HL-60/S4 treated with phorbol 12-myristate 13-acetate at 8.2 ng/mL for 4 days and 3 days (cell line): ENCODE data around the gene SSR2.

Source experiments
- in situ Hi-C: fragments of 300-500 bp; cut with MboI; formaldehyde crosslinking; loops from 2 replicates; pipeline ENCODE4 v1.15.0; 2022; ENCODE audit warnings: low sequenced_read_pairs

SSR2 gene

DNA sequence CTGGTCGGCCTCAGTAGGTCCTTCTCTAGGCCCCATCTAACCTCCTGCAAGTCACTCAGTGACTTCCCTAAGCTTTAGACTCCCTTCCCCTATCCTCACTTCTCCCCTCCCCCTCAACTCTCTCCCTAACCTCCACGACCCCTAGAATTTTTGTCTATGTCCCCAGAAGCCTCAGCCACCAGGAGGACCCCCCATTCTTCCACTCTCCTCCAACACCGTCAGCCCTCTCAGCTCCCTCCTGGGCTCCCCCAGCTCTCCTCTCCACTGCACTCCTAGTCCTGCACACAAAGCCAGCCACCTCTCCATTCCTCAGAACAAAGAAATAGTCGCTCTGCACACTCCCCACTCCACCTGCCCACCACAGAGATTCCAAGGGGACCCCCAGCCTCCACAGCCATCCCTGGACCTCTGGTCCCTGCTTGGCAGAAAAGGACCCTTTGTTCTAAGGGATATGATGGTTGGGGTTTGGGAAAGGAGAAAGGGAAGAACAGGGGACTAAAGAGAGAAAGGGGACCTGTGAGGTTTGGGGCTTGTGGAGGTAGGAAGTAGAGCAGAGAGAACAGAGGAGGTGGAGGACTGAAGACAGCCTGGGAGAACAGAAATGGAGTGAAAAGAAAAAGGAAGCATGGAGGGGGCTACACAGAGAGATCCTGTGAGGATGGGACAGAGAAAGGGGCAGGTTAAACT, 45.2 kb downstream of the SSR2 start:
- in situ Hi-C loops, result no loop called here

GRCh38 chr1:155974208-155975115, 46.3 kb downstream of the SSR2 start:
- in situ Hi-C loops, result no loop called here

DNA sequence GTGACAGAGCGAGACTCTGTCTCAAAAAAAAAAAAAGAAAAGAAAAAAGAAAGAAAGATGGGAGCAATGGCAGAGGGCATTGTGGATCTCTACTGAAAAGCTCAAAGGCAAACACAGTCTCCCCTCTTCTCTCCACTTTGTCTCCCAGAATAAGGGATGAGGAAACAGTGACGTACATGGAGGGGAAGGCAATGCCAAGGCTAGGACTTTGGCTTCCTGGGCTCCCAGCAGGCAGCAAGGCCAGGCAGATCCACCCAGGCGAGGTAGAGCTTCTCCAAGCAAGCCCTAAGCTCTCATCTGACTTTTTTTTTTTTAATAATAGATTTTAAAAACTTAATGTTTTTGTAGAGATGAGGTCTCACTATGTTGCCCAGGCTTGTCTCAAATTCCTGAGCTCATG, 47.0 kb downstream of the SSR2 start:
- in situ Hi-C loops, result no loop called here

DNA sequence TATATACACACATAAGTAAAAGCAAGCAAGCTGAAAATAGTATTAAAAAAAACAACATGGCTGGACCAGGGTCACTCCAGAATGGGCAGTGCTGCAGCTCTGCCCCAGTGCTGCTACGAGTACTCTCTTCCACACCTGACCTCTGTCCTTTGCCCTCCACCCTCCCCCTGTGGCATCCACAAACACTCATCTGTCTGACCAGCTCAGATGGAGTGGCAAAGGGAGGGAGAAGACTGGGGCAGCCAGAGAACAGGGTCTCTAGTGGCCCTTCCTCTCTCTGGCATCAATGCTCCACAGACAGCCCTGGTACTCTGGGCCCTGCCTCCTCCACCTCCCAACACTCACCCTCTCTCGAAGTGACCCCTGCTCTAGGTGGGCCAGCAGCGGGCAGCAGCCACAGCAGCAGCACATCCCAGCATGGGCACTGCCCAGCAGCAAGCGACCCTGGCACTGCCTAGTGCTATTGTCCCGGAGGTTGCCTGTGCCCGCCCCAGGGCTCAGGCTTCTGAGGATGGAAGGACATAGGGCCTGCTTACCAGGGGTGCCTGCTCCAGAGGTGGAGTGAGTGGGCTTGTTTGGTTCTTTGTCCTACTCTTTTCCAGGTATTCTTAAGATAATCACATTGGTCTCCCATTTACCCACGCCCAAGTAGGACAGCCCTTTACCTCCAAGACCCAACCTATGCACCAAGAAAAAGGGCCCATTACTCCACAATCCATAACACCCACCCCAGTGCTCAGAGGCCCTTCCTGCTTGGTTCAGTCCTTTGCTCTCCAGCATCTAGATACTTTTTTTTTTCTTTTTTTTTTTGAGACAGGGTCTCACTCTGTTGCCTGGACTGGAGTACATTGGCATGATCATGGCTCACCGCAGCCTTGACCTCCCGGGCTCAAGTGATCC, 48.6 kb downstream of the SSR2 start:
- in situ Hi-C loops, result no loop called here

- in situ Hi-C loops, result no loop called here
Observed at GRCh38 chr1:155970531-155971167, 50.1 kb downstream of the SSR2 start.

GRCh38 chr1:155969377-155969791, 51.4 kb downstream of the SSR2 start:
- in situ Hi-C loops, result no loop called here

DNA sequence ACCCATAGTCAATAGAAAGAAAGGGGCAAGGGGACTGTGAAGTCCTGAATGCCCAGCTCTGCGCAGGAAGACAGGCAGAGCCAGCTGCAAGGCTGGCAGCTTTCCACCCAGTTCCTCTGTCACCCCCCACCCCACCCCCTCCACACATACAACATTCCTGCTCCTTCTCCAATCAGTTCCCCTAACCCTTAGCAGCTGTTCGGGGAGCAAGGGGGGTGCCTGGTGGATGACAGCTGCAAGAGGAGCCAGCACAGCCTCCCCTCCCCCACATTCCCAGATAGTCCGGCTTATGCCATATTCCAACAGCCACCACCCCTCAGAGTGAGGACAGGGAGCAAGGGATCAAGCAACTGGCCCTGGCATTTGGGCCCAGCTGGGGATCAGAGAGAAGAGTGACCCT, 52.1 kb downstream of the SSR2 start:
- in situ Hi-C loops, result no loop called here

DNA sequence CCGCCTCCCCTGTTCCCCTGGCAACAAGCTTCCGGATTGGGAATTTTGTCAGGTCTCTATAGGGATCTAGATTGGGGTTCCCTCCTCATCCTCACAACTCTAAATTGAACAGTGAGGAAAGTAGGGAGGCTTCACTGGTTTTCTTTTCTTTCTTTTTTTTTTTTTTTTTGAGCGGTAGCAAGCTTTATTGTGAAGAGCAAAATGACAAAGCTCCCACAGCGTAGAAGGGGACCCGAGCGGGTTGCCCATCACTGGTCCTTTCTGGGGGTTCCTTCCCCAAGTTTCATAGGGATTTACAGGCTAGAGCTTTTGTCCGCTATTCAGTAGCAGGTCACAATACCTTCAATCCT, 52.7 kb downstream of the SSR2 start:
- in situ Hi-C loops, result no loop called here

- in situ Hi-C loops, result no loop called here
Observed at GRCh38 chr1:155967341-155968050, 53.3 kb downstream of the SSR2 start.

GRCh38 chr1:155966750-155967149, 54.0 kb downstream of the SSR2 start:
- in situ Hi-C loops, result no loop called here

- in situ Hi-C loops, result no loop called here
Observed at GRCh38 chr1:155966135-155966534, 54.6 kb downstream of the SSR2 start.

- in situ Hi-C loops, result no loop called here
Observed at GRCh38 chr1:155964193-155964592, 56.6 kb downstream of the SSR2 start.

- in situ Hi-C loops, result no loop called here
Observed at GRCh38 chr1:155962599-155963211, 58.0 kb downstream of the SSR2 start.

- in situ Hi-C loops, result no loop called here
Observed at GRCh38 chr1:155961937-155962336, 58.8 kb downstream of the SSR2 start.

DNA sequence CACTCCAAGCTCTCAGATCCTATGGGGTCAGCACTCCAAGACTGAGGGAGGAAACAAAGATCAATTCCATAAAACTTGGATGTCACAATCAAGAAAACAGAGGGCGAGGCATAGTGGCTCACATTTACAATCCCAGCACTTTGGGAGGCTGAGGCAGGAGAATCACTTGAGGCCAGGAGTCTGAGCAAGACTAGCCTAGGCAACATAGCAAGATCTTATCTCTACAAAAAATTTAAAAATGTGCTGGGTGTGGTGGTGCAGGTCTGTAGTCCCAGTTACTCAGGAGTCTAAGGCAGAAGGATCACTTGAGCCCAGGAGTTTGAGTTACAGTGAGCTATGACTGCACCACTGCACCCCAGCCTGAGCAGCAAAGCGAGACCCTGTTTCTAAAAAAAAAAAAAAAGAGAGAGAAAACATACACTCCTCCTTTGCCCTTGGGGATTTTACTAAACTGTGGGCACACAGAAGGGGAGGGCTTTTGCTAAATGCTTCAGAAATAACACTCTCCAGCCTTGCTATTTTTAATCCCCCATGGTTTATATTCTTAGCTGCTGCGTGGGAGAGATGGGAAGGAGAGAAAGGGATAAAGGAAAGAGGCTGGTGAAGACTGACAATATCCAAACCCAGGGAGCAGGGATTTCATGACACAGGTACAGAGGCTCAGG, 60.5 kb downstream of the SSR2 start:
- in situ Hi-C loops, result no loop called here
